ENCODE measurements around the gene KCNIP1. TPM values are rescaled to one million over a fixed set of nuclear protein-coding genes. Genes with fewer than 3 reads are reported as not detected.

KCNIP1 gene
- total RNA-seq, 1 experiment from 2014 or later = not detected

DNA sequence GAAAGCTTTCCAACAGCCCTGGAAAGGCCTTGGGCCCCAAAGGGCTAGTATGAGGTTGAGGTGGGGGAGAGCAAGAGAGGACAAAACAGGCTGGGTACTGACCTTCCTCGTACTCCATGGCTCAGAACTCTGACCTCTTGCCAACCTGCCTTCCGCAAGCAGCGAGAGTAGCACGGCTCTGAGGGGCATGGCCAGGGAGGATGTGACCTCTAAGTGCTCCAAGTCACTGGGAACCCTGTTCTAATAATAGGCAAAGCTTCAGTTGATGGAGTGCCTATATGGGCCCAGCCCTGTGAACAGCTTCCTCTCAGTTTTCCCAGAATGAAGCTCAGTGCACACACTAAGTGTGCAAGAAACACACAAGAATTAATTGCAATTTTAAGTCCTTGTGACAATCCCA lies 152.1 kb downstream of the KCNIP1 start:
- H3K9me3 Mint-ChIP-seq (ENCODE audit: low read depth, unreplicated experiment) = no peaks in the 10 kb centered on the region
- H3K27ac Mint-ChIP-seq (ENCODE audit: unreplicated experiment) = no peak overlapping the region
- no peaks in the 10 kb centered on the region for H3K36me3 Mint-ChIP-seq (ENCODE audit: insufficient read depth, unreplicated experiment)
- no TSS peak for BruUV-seq (replicated peaks)
- intact Hi-C loops (cut with micrococcal nuclease; ENCODE audit: unreplicated experiment) = no loop called here
- H3K27me3 Mint-ChIP-seq (ENCODE audit: unreplicated experiment) = peaks cover 64% of the 10 kb centered on the region
- TF ChIP-seq, protein P1, sequence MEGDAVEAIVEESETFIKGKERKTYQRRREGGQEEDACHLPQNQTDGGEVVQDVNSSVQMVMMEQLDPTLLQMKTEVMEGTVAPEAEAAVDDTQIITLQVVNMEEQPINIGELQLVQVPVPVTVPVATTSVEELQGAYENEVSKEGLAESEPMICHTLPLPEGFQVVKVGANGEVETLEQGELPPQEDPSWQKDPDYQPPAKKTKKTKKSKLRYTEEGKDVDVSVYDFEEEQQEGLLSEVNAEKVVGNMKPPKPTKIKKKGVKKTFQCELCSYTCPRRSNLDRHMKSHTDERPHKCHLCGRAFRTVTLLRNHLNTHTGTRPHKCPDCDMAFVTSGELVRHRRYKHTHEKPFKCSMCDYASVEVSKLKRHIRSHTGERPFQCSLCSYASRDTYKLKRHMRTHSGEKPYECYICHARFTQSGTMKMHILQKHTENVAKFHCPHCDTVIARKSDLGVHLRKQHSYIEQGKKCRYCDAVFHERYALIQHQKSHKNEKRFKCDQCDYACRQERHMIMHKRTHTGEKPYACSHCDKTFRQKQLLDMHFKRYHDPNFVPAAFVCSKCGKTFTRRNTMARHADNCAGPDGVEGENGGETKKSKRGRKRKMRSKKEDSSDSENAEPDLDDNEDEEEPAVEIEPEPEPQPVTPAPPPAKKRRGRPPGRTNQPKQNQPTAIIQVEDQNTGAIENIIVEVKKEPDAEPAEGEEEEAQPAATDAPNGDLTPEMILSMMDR (IDR thresholded peaks at IDR 0.05; ENCODE audit: unreplicated experiment) = no peak
- no peak for DNase-seq
- peaks cover 8% of the 10 kb centered on the region for H3K4me1 Mint-ChIP-seq (ENCODE audit: low read depth, unreplicated experiment)
- H3K4me3 Mint-ChIP-seq (ENCODE audit: low read depth, unreplicated experiment) = no peak overlapping the region
- CTCF ChIA-PET = no interaction called here

DNA sequence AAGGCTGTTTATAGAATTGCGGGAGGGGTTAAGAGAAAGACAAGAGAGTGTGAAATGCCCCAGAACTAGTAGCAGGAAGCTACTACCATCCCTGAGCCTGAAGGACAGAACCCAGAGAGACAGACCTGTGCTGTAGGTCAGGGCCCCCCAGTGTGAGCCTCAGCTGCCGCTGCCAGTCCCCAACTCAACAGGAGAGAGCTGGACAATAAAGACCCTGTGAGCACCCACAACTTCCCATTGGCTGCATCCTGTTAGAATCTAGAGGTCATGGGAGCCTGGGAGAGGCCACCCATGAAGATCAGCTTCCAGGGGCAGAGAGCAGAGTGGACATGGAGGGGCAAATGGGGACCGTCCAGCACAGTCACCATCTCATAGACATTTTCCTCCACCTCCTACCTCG lies 152.5 kb downstream of the KCNIP1 start:
- H3K4me1 Mint-ChIP-seq (ENCODE audit: low read depth, unreplicated experiment) = peaks cover 8% of the 10 kb centered on the region
- H3K4me3 Mint-ChIP-seq (ENCODE audit: low read depth, unreplicated experiment) = no peak overlapping the region
- no peak overlapping the region for H3K27ac Mint-ChIP-seq (ENCODE audit: unreplicated experiment)
- no TSS peak for BruUV-seq (replicated peaks)
- CTCF ChIA-PET = no interaction called here
- H3K9me3 Mint-ChIP-seq (ENCODE audit: low read depth, unreplicated experiment) = no peaks in the 10 kb centered on the region
- TF ChIP-seq, protein P1 (IDR thresholded peaks at IDR 0.05; ENCODE audit: unreplicated experiment) = no peak
- no peaks in the 10 kb centered on the region for H3K36me3 Mint-ChIP-seq (ENCODE audit: insufficient read depth, unreplicated experiment)
- H3K27me3 Mint-ChIP-seq (ENCODE audit: unreplicated experiment) = peaks cover 66% of the 10 kb centered on the region
- intact Hi-C loops (cut with micrococcal nuclease; ENCODE audit: unreplicated experiment) = no loop called here
- DNase-seq = no peak

DNA sequence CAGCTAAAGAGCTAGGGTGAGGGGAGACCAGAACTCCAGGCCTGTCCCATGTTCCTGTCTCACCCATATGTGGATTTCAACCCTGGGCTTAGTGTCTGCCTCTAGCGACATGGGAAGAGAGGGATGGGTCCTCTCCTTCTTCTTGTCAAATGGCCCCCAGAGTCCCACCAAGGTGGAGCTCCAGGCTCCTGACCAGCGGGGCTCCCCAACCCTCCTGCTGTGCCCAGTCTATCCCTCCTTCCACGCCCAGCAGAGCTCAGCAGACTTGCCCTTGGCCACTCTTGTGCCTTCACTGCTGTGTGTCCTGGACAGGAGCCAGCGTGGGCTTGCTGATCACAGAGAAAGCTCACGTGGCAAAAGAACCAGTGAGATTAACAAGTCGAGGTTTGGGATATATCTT lies 156.7 kb downstream of the KCNIP1 start:
- no peak overlapping the region for H3K27ac Mint-ChIP-seq (ENCODE audit: unreplicated experiment)
- H3K27me3 Mint-ChIP-seq (ENCODE audit: unreplicated experiment) = peaks cover 77% of the 10 kb centered on the region
- no peak overlapping the region for H3K4me3 Mint-ChIP-seq (ENCODE audit: low read depth, unreplicated experiment)
- H3K4me1 Mint-ChIP-seq (ENCODE audit: low read depth, unreplicated experiment) = no peaks in the 10 kb centered on the region
- CTCF ChIA-PET = interaction anchor here (0.6 kb wide), 1 partner anchor 406 kb away, joined by 3 read pairs; no protein-coding TSS in a partner anchor
- no peaks in the 10 kb centered on the region for H3K9me3 Mint-ChIP-seq (ENCODE audit: low read depth, unreplicated experiment)
- TF ChIP-seq, protein P1 (IDR thresholded peaks at IDR 0.05; ENCODE audit: unreplicated experiment) = no peak
- intact Hi-C loops (cut with micrococcal nuclease; ENCODE audit: unreplicated experiment) = no loop called here
- no peak for DNase-seq
- no peaks in the 10 kb centered on the region for H3K36me3 Mint-ChIP-seq (ENCODE audit: insufficient read depth, unreplicated experiment)
- BruUV-seq (replicated peaks) = no TSS peak

DNA sequence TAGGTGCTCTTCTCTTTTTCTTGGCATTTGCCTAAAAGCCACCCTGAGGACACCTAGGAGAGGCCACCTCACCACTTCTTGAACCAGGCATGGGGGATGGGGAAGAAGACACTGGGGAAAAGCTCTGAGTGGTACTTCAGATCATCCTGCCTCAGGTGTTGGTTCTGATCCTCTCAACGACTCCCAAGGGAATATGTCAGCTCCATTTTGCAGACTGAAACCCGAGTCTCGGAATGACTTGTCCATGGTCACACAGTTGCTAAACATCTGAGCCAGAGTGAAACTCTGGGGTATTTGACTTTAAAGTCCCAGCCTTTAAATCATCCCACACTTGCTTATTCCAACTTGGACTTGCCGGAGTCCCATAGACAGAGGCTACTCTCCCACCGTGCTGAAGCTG lies 159.1 kb downstream of the KCNIP1 start:
- H3K9me3 Mint-ChIP-seq (ENCODE audit: low read depth, unreplicated experiment) = no peaks in the 10 kb centered on the region
- no peak overlapping the region for H3K27ac Mint-ChIP-seq (ENCODE audit: unreplicated experiment)
- BruUV-seq (replicated peaks) = no TSS peak
- no peak for DNase-seq
- H3K27me3 Mint-ChIP-seq (ENCODE audit: unreplicated experiment) = peaks cover 83% of the 10 kb centered on the region
- H3K36me3 Mint-ChIP-seq (ENCODE audit: insufficient read depth, unreplicated experiment) = no peaks in the 10 kb centered on the region
- TF ChIP-seq, protein P1 (IDR thresholded peaks at IDR 0.05; ENCODE audit: unreplicated experiment) = no peak
- CTCF ChIA-PET = no interaction called here
- no peaks in the 10 kb centered on the region for H3K4me1 Mint-ChIP-seq (ENCODE audit: low read depth, unreplicated experiment)
- intact Hi-C loops (cut with micrococcal nuclease; ENCODE audit: unreplicated experiment) = no loop called here
- no peak overlapping the region for H3K4me3 Mint-ChIP-seq (ENCODE audit: low read depth, unreplicated experiment)
